GM18526 (cell line): ENCODE measurements around the gene CNPY1.

Experiments
- POLR2A ChIP-seq: IDR thresholded peaks from 3 replicates; pipeline ENCODE4 v1.6.1; 2011; ENCODE audit not compliant: insufficient read length; ENCODE audit errors: extremely low read depth

Gene CNPY1

DNA sequence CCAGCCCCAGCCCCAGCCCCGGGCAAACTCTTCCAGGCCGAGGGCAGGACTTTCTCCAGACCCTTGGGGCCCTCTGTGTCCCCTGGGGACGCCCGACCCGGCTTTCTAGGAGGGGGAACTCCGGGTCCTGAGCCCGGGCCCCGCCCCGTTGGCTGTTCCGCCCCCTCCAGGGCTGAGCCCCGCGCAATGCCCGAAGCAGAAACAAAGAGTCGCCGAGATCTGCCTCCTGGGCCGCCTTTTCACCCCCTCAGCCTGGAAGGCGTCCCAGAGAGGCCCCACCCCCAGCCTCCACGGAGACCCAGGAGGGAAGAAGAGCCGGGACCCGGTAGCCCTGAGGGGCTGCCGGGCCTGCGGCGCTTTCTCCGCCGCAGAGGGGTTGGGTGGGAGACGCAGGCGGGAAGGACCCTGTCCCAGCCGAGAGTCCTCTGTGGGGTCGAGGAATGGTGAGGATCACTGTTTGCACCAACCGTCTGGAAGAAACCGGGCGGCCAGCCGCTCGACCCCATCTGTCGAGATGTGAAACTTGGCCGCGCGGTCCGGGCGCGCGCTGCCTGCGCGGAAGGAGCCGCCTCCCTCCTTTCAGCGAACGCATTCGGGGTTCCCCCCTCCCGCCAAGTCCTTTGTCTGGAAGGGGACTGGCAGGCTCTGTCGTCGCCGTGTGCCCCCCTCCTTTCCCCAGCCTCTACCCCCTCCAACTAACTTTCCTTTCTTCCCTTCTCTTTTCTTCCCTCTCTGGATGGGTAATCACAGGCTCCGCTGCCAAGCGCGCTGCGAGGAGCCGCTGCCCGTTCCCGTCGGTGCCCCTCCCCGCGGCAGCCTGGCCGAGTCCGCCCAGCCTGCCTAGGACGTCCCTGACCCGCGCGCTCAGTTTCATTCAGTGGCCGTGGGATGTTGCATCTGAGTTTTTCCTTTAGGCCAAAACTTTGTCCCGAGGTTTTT is 78.2 kb downstream of the CNPY1 start:
- no peak for TF ChIP-seq POLR2A

DNA sequence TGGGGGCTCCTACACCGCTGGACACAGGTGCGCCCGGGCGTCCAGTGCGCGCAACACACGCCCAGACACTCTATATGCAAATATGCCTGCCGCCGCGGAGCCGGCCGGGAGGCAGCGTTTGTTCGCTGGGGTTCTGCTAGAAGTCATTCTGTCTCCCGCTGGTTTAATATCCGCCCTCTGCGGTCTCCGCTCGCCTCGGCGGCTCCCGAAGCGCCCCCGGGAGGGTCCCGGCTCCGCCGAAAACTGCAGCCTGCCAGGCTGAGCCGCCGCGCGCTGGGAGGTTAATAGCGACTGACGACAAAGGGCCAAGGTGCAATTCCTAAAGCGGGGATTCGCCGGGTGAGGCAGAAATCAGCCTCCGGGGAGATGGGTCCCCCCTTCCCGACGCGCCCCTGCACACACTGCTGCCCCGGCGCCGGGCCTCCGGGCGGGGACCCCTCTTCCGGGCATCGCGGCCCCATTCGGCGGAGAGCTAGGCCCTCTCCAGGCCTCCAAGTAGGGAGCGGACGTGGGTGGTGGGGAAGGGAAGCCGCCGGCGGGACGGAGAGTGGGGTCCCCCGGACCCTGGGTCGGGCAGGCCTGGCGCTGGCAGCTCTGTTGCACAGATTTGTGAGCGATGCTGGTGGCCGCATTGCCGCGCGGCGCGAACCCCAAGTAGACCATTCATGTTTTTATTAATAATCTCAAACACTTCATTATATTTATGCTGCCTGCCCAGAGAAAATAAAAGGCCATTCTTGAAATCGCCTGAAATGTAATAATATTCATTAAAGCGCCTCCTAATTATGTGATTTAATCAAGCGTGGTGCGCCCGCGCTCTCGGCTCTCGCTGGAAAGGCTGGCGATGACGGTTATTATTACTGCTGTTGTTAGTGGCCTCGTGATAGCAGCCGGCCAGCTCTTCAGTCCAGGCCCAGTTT is 79.3 kb downstream of the CNPY1 start:
- TF ChIP-seq POLR2A: no peak

DNA sequence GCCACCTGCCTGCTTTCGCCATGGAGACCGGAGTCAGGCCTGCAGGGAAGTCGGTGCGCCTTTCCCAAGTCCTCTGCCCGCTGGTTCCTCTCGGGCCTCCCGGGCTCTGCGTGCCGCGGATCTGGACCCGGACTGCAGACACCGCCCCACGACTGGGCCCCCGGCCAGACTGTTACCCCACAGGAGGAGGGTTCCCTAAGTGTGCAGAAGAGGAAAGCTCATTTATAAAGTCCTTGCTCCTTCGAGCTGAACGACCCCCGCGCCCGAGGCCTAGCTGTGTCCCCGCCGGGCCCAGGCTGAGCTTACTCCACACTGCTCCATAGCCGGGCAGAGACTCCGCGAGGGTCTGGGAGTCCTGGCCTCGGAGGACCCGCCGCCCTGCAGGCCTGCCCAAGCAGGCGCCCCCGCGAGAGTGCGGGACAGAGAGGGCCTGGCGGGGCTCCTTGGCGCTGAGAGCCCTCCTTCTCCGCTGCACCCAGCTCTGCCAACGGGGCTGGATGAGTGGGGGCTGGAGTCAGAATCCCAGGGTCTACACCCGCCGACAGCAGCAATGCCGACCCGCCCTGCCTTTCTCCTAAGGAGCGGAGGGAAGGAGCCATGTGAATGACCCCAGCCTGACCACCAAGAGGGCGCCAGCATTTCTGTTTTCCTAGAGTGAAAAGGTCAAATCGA is 80.1 kb downstream of the CNPY1 start:
- TF ChIP-seq POLR2A: no peak

DNA sequence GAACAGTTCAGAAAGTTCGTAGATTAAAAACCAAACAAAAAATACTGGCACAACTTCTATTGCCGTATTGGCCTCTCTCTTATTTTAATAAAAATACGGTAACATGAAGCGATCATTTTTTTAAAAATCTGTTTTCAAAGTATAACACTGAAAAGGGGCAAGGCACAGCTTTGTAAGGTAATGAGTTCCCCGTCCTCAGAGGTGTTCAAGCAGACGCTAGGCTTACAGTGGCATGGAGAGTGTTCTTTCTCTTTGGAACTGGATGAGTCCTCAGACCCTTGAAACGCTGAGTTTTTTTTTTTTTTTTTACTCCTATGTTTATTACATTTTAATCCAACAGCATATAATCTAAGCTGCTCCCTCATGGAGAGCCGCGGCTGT is 80.6 kb downstream of the CNPY1 start:
- TF ChIP-seq POLR2A: no peak

DNA sequence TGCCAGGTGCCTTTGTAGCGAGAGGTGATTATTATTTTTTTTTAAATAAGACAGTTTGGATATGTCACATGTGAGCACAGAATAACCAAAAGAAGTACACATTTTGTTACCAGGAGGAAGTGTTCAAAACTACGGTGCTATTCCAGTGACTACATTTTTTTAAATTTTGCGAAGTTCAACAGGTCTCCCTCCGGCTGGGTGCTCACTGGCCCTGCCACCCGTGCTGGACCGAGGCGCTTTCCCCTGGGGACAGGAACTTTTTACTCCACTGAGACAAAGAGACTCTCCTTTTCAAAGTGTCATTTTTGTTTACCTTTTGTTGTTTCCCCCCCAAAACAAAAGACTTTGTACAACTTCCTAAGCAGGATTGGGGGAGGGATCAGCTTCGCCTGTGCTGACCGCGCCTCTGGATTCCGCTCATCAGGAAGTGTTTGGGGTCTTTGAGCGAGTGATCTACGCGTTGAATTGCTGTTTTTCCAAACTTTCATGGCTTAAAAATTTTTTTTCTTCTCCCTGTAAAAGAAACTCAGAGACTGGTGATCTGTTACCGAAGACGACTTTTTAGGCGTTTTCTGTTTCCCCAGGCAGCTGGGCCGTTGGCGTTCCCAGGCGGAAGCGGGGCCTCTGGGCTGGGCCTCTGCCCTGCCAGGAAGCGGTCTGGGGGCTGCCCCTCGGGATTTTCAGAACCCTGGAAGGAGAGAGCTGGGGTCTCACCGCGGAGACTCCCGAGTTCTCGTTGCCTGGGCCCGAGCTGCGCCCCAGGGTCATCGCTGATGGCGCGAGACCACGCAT is 81.2 kb downstream of the CNPY1 start:
- TF ChIP-seq POLR2A: no peak

DNA sequence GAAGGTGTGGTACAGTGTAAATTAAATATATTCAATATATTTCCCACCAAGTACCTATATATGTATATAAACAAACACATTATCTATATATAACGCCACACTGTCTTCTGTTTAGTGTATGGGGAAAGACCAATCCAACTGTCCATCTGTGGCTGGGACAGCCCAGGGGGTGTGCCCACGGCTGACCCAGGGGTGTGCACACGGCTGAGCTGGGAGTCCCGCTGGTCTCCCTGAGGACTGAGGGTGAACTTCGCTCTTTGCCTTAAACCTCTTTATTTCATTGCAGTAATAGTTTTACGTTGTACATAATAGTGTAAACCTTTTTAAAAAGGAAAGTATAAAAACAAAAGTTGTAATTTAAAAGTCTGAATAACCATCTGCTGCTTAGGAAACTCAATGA is 82.2 kb downstream of the CNPY1 start:
- TF ChIP-seq POLR2A: no peak

DNA sequence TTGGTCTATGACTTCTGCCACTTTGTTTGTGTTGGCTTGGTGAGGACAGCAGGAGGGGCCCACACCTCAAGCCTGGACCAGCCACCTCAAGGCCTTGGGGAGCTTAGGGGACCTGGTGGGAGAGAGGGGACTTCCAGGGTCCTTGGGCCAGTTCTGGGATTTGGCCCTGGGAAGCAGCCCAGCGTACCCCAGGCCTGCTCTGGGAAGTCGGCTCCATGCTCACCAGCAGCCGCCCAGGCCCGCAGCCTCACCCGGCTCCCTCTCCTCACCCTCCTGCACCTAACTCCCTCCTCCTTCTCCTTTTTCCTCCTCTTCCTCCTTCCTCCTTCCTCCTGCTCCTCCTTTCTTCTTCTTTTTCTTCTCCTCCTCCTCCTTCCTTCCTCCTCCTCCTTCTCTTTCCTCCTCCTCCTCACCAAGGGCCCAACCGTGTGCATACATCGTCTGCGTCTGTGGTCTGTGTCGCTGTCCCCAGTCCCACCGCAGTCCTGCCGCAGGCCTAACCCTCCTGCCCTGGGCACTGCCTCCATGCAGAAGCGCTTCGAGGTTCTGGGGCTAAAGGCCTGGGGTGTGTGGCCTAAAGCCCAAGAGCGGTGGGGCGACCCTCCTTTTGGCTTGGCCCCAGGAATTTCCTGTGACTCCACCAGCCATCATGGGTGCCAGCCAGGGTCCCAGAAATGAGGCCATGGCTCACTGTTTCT is 83.1 kb downstream of the CNPY1 start:
- TF ChIP-seq POLR2A: no peak

DNA sequence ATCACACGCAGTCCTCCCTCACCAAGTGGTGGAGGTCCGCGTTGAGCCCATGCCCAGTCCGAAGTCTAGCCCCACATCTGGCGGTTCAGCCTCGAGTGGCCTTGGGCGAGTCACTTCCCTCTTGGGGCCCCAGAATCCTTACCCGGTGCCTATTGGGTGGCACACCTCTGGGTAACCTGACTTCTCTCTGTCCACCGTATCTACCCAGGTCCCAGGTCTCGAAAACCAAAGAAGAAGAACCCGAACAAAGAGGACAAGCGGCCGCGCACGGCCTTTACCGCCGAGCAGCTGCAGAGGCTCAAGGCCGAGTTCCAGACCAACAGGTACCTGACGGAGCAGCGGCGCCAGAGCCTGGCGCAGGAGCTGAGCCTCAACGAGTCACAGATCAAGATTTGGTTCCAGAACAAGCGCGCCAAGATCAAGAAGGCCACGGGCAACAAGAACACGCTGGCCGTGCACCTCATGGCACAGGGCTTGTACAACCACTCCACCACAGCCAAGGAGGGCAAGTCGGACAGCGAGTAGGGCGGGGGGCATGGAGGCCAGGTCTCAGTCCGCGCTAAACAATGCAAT is 84.1 kb downstream of the CNPY1 start:
- TF ChIP-seq POLR2A: no peak

DNA sequence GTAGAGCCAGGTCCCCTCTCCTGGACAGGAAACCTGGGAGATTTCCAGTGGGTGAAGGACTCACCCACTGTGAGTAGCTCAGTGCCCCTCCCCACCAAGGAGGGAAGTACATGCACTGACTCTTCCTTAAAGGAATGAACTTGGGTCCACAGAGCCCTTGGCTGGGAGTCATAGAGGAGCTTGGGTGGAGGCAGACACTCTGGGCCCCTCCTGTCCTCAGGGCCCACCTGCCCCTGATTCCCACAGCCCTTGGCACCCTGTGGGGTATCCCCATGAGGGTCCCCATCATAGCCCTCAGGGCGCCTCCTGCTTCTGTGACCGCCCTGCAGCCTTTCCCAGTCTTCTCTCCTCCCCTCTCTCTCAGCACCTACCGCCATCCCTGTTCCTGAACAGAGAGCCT is 84.7 kb downstream of the CNPY1 start:
- TF ChIP-seq POLR2A: no peak

DNA sequence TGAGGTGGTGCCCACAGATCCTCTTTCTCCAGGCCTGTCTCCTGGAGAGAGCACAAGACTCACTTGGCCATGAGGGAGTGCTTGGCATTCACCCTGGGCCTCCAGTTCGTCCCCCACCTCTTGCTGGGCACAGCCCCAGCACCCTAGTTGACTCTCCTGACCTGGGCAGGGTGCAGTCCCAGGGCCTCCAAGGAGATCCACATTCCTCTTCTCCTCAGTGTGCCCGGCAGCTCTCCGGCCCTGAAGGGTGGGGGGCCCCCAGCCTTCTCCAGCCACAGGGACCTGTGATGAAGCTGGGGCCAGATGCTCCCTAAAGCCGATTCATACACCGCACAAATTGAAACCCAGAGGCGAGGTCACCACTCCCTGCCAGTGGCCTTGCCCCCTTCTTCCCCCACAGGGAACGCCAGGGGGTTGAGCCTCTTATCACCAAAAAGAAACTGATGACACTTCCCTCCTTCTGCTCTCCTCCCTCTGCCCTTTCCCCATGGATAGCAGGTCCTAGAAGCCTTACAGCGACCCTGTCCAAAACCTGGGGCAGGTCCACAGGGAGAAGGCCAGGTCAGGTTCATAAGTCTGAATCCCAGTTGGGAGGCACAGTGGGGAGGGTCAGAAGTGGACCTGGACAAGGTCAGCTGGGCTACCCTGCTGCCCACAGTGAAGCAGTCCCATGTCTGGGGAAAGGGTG is 85.3 kb downstream of the CNPY1 start:
- TF ChIP-seq POLR2A: no peak

DNA sequence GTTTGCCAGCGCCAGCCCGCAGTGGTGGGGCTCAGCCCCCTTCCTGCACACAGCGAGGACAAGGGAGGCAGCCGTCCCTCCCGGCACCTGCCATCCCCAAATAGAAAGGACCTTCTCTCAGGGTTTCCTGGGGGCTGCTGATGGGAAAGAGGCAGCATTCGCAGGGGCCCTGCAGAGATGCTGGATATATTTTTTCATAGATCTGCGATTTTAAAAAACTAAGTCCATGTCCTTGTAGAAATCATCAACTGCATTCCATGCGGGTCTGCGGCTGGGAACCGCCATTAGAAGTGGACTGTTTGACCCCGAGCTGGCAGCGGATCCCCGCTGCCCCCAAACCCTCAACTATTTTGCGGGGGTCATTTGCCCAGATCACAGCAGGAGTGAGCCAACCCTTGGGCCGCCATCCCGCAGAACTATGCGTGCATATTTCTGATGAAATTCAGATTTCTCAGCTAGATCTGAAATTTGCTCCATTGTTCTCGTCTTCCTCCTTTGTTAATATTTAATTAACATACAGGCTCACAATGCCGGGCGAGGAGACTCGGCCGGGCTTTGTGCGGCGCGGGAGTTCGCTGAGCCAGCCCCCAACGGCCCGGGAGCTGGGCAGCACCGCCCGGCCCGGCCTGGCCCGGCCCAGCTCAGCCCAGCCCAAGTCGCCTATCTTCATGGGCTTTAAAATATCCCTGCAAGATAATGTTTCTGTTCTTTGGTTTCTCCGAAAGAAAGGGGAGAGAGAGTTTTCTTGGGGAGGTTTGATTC is 86.5 kb downstream of the CNPY1 start:
- TF ChIP-seq POLR2A: no peak

DNA sequence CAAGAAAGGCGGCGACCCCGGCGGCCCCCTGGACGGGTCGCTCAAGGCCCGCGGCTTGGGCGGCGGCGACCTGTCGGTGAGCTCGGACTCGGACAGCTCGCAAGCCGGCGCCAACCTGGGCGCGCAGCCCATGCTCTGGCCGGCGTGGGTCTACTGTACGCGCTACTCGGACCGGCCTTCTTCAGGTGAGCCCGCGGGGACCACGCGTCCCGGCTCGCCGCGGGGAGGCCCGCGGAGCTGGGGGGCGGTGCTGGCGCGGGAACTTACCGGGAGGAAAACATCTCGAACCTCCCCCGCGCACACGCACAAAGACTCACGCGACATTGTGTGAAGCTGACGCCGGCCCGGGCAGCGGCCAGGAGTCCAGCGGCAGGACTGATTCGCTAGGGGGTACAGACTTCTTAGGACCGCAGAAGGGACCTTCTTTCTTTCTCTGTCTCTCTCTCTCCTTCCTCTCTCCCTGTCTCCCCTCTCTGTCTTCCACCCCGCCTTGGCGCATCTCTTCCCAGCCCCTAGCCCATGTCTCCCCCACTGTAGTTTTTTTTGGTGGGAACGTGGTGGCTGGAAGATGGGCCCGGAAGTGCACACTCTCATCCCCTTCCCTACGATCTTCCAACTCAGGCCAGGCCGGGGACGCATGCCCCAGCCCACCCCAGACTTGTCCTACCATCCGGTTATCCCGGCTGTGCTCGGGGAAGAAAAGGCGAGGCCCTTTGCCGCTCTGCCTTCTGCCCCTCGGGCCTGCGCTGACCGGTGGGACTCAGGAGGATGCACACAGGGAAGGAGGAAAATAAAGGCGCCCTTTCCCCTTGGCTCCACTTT is 87.3 kb downstream of the CNPY1 start:
- no peak for TF ChIP-seq POLR2A
